DOHH2 (cell line): Measurements from ENCODE around the gene AGT.

Experiments
- CTCF ChIP-seq: fragments of 200-600 bp; sonication (generic); IDR thresholded peaks from one replicate; pipeline ENCODE4 v1.5.1; 2014; ENCODE audit warnings: antibody characterized with exemption, mild to moderate bottlenecking, low read depth, low read length; ENCODE audit not compliant: poor library complexity, severe bottlenecking
- EZH2phosphoT487 ChIP-seq: fragments of 200-600 bp; sonication (generic); IDR thresholded peaks from 2 replicates; pipeline ENCODE4 v1.6.1; 2017; ENCODE audit warnings: borderline replicate concordance, mild to moderate bottlenecking, antibody characterized with exemption, low read length, moderate library complexity, mixed read lengths

GRCh38 chr1:230737622-230738262, 23.8 kb upstream of the AGT start:
- TF ChIP-seq CTCF (no peak), EZH2phosphoT487 (no peak)
